H9 (cell line): Measurements from ENCODE around the gene FAM124A. TPM values are rescaled to one million over a fixed set of nuclear protein-coding genes. Genes with fewer than 3 reads are reported as not detected.

Experiments
- DNase-seq: peaks from one replicate; pipeline ENCODE4 v3.0.0-alpha.2; 2017
- H2AFZ ChIP-seq: one replicate; pipeline ENCODE4 v1.6.1; 2013; ENCODE audit warnings: mild to moderate bottlenecking, low read length, control low read depth, moderate library complexity
- H2AK5ac ChIP-seq: 2 replicates; pipeline ENCODE4 v1.6.1; 2013; ENCODE audit warnings: low read length, control low read depth, mixed read lengths; ENCODE audit not compliant: insufficient read length
- H2BK120ac ChIP-seq: one replicate; pipeline ENCODE4 v1.6.1; 2013; ENCODE audit warnings: low read depth, mild to moderate bottlenecking, low read length, control low read depth, inconsistent platforms; ENCODE audit not compliant: poor library complexity, severe bottlenecking
- H2BK12ac ChIP-seq: 2 replicates; pipeline ENCODE4 v1.6.1; 2013; ENCODE audit warnings: low read length, control low read depth, mixed read lengths, low read depth; ENCODE audit not compliant: insufficient read length
- H2BK15ac ChIP-seq: 2 replicates; pipeline ENCODE4 v1.6.1; 2013; ENCODE audit warnings: low read depth, low read length, control low read depth
- H2BK20ac ChIP-seq: one replicate; pipeline ENCODE4 v1.6.1; 2013; ENCODE audit warnings: low read depth, mild to moderate bottlenecking, low read length, control low read depth, inconsistent platforms; ENCODE audit not compliant: poor library complexity, severe bottlenecking
- H2BK5ac ChIP-seq: 2 replicates; pipeline ENCODE4 v1.6.1; 2013; ENCODE audit warnings: low read length, control low read depth, mixed read lengths; ENCODE audit not compliant: insufficient read length
- H3K14ac ChIP-seq: 2 replicates; pipeline ENCODE4 v1.6.1; 2013; ENCODE audit warnings: low read length, control low read depth; ENCODE audit not compliant: insufficient read depth
- H3K18ac ChIP-seq: 2 replicates; pipeline ENCODE4 v1.6.1; 2013; ENCODE audit warnings: low read depth, mild to moderate bottlenecking, mixed read lengths, low read length, control low read depth; ENCODE audit not compliant: insufficient read length
- H3K23ac ChIP-seq: 2 replicates; pipeline ENCODE4 v1.6.1; 2013; ENCODE audit warnings: low read length, control low read depth, mixed read lengths, low read depth; ENCODE audit not compliant: insufficient read length
- H3K23me2 ChIP-seq: 2 replicates; pipeline ENCODE4 v1.6.1; 2013; ENCODE audit warnings: low read depth, mild to moderate bottlenecking, mixed read lengths, low read length, control low read depth; ENCODE audit not compliant: insufficient read length, poor library complexity, severe bottlenecking
- H3K27ac ChIP-seq: 2 replicates; pipeline ENCODE4 v1.5.1; 2013; ENCODE audit warnings: low read length, control low read depth, mixed read lengths, low read depth; ENCODE audit not compliant: insufficient read length
- H3K27me3 ChIP-seq: 2 replicates; pipeline ENCODE4 v1.6.1; 2013; ENCODE audit warnings: low read length, control low read depth, inconsistent platforms; ENCODE audit not compliant: insufficient read depth
- H3K4ac ChIP-seq: 2 replicates; pipeline ENCODE4 v1.6.1; 2013; ENCODE audit warnings: low read depth, mild to moderate bottlenecking, control low read depth, inconsistent platforms, low read length, moderate library complexity
- H3K4me1 ChIP-seq: 2 replicates; pipeline ENCODE4 v1.6.1; 2013; ENCODE audit warnings: low read length, control low read depth, inconsistent platforms; ENCODE audit not compliant: insufficient read depth
- H3K4me2 ChIP-seq: 2 replicates; pipeline ENCODE4 v1.6.1; 2013; ENCODE audit warnings: low read length, control low read depth, mixed read lengths; ENCODE audit not compliant: insufficient read length, insufficient read depth
- H3K56ac ChIP-seq: 2 replicates; pipeline ENCODE4 v1.6.1; 2013; ENCODE audit warnings: low read depth, mild to moderate bottlenecking, mixed read lengths, low read length, control low read depth; ENCODE audit not compliant: insufficient read length
- H3K79me1 ChIP-seq: 2 replicates; pipeline ENCODE4 v1.6.1; 2013; ENCODE audit warnings: low read depth, mild to moderate bottlenecking, moderate library complexity, low read length, control low read depth, inconsistent platforms; ENCODE audit not compliant: insufficient read depth, poor library complexity, severe bottlenecking
- H3K79me2 ChIP-seq: 2 replicates; pipeline ENCODE4 v1.6.1; 2013; ENCODE audit warnings: low read length, control low read depth, inconsistent platforms; ENCODE audit not compliant: insufficient read depth
- H3K9ac ChIP-seq: 2 replicates; pipeline ENCODE4 v1.6.1; 2013; ENCODE audit warnings: low read length, control low read depth, mixed read lengths; ENCODE audit not compliant: insufficient read length; ENCODE audit errors: extremely low read depth
- H3K9me3 ChIP-seq: one replicate; pipeline ENCODE4 v1.6.1; 2013; ENCODE audit warnings: low read depth, low read length, inconsistent platforms; ENCODE audit not compliant: control insufficient read depth
- H3T11ph ChIP-seq: one replicate; pipeline ENCODE4 v1.6.1; 2013; ENCODE audit warnings: mild to moderate bottlenecking, low read length, control low read depth, inconsistent platforms
- H4K20me1 ChIP-seq: one replicate; pipeline ENCODE4 v1.6.1; 2013; ENCODE audit not compliant: control insufficient read depth, insufficient read length, insufficient read depth
- H4K5ac ChIP-seq: 2 replicates; pipeline ENCODE4 v1.6.1; 2013; ENCODE audit warnings: low read depth, mild to moderate bottlenecking, mixed read lengths, low read length, control low read depth; ENCODE audit not compliant: insufficient read length
- H4K8ac ChIP-seq: replicated peaks from 2 replicates; pipeline ENCODE4 v1.6.1; 2013; ENCODE audit warnings: low read length, control low read depth, mixed read lengths, low read depth; ENCODE audit not compliant: insufficient read length
- H4K91ac ChIP-seq: 2 replicates; pipeline ENCODE4 v1.6.1; 2013; ENCODE audit warnings: low read depth, mild to moderate bottlenecking, moderate library complexity, mixed read lengths, low read length, control low read depth; ENCODE audit not compliant: insufficient read length
- H3K27ac Mint-ChIP-seq, 3 experiments: 2 replicates in 2 of 3; 3 replicates in 1 of 3; pipeline ENCODE4 v1.8.0; 2020 to 2021; ENCODE audit warnings: mixed read lengths in 3 of 3, mild to moderate bottlenecking in 1 of 3, moderate library complexity in 1 of 3
- H3K27me3 Mint-ChIP-seq: 2 replicates; pipeline ENCODE4 v1.8.0; 2021; ENCODE audit warnings: low read depth, mild to moderate bottlenecking, moderate library complexity, mixed read lengths
- H3K36me3 Mint-ChIP-seq, 3 experiments: 2 replicates in 2 of 3; 3 replicates in 1 of 3; pipeline ENCODE4 v1.8.0; 2020 to 2021; ENCODE audit warnings: low read depth in 3 of 3, mixed read lengths in 3 of 3; ENCODE audit not compliant: insufficient read depth in 1 of 3
- H3K4me1 Mint-ChIP-seq, 2 experiments: 2 replicates each; pipeline ENCODE4 v1.8.0; 2020; ENCODE audit warnings: mixed read lengths in 2 of 2
- H3K4me3 Mint-ChIP-seq, 2 experiments: 2 replicates in 1 of 2; 3 replicates in 1 of 2; pipeline ENCODE4 v1.8.0; 2020 to 2021; ENCODE audit warnings: mild to moderate bottlenecking in 2 of 2, mixed read lengths in 2 of 2, moderate library complexity in 1 of 2
- H3K9me3 Mint-ChIP-seq, 2 experiments: 2 replicates in 1 of 2; 3 replicates in 1 of 2; pipeline ENCODE4 v1.8.0; 2020; ENCODE audit warnings: mild to moderate bottlenecking in 2 of 2, mixed read lengths in 2 of 2, moderate library complexity in 1 of 2
- WGBS: extraction: QIAGEN DNeasy Blood & Tissue Kit; methylation state at CpG from one replicate; pipeline ENCODE4 v1.1.7; 2013; ENCODE audit warnings: missing lambda C conversion rate, low lambda C conversion rate, mixed read lengths; ENCODE audit not compliant: insufficient read length; ENCODE audit errors: extremely low coverage; 5-methylcytosine and 5-hydroxymethylcytosine counted together
- total RNA-seq: library from RNA; stranded (reverse); gene quantifications from 2 replicates; pipeline ENCODE4 v1.2.1, GENCODE V29; 2021
- TF ChIP-seq, protein P1 (sequence below): fragments of 200-600 bp; sonication (generic); conservative IDR thresholded peaks from 3 replicates; pipeline ENCODE4 v1.8.0; 2021; ENCODE audit warnings: antibody characterized with exemption, mild to moderate bottlenecking

The FAM124A gene
- total RNA-seq, 1 experiment from 2014 or later: 41.9 TPM

DNA sequence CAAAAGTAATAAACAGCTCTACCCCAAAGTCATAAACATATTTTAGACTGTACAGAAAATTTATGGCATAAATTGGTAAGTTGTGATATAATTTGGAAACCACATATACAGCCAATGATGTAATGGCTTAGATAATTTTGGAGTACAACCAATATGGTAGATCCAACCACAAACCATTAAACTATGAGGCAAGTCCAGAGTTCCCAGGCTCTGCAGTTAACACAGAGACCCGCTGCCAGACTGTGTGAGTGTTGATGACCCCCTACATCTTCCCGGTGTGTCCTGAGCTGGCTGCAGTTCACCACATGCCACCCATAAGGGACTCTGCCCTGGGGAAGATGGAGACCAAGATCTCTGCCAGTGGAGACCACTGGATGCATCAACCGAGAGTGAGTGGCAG lies 107.4 kb downstream of the FAM124A start:
- Histone ChIP-seq H2BK120ac (no peak overlapping the region), H3K4me2 (no peak overlapping the region), H2BK12ac (no peak overlapping the region), H3K79me1 (no peaks in the 10 kb centered on the region), H3K23ac (no peak overlapping the region), H2BK15ac (no peak overlapping the region), H3K14ac (no peak overlapping the region), H2BK5ac (no peak overlapping the region), H3K4me1 (no peaks in the 10 kb centered on the region; the same call in 1 of the 2 replicates), H4K8ac (no peak overlapping the region), H2AFZ (no peak overlapping the region), H2AK5ac (no peak overlapping the region), H3K23me2 (no peaks in the 10 kb centered on the region), H4K20me1 (no peaks in the 10 kb centered on the region), H4K5ac (no peak overlapping the region), H3K27ac (no peak overlapping the region), H3K56ac (no peak overlapping the region), H4K91ac (no peak overlapping the region), H2BK20ac (no peak overlapping the region), H3K9ac (no peak overlapping the region), H3K27me3 (no peaks in the 10 kb centered on the region), H3K79me2 (no peaks in the 10 kb centered on the region), H3K18ac (no peak overlapping the region), H3K9me3 (no peaks in the 10 kb centered on the region), H3T11ph (no peak overlapping the region), H3K4ac (no peak overlapping the region)
- DNase-seq: no peak
- H3K27me3 Mint-ChIP-seq: no peaks in the 10 kb centered on the region
- WGBS: no CpG with 5 or more reads among the region's 3 CpGs
- no peak overlapping the region for H3K4me3 Mint-ChIP-seq
- TF ChIP-seq, protein P1, sequence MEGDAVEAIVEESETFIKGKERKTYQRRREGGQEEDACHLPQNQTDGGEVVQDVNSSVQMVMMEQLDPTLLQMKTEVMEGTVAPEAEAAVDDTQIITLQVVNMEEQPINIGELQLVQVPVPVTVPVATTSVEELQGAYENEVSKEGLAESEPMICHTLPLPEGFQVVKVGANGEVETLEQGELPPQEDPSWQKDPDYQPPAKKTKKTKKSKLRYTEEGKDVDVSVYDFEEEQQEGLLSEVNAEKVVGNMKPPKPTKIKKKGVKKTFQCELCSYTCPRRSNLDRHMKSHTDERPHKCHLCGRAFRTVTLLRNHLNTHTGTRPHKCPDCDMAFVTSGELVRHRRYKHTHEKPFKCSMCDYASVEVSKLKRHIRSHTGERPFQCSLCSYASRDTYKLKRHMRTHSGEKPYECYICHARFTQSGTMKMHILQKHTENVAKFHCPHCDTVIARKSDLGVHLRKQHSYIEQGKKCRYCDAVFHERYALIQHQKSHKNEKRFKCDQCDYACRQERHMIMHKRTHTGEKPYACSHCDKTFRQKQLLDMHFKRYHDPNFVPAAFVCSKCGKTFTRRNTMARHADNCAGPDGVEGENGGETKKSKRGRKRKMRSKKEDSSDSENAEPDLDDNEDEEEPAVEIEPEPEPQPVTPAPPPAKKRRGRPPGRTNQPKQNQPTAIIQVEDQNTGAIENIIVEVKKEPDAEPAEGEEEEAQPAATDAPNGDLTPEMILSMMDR: no peak
- H3K27ac Mint-ChIP-seq: no peak overlapping the region
- no peaks in the 10 kb centered on the region for H3K9me3 Mint-ChIP-seq
- H3K36me3 Mint-ChIP-seq: no peaks in the 10 kb centered on the region
- H3K4me1 Mint-ChIP-seq: peaks cover 26 to 39% of the 10 kb centered on the region in 2 experiments
